RWPE2 (cell line): ENCODE results near the gene ACR.

Experiments used
- ATAC-seq: fragments of 200-7000 bp; cut with Tn5 transposase; 3 replicates; pipeline ENCODE4 v1.9.1; 2021; ENCODE audit warnings: low read depth
- DNase-seq: peaks from one replicate; pipeline ENCODE4 v3.0.0-alpha.2; 2020; ENCODE audit warnings: low spot score
- H3K27ac ChIP-seq: fragments of 450-650 bp; 2 replicates; pipeline ENCODE4 v1.5.1; 2017; ENCODE audit warnings: mild to moderate bottlenecking; ENCODE audit not compliant: poor library complexity, severe bottlenecking
- H3K27me3 ChIP-seq: fragments of 250-450 bp; sonication (Bioruptor Pico); 2 replicates; pipeline ENCODE4 v1.5.1; 2021; ENCODE audit warnings: mild to moderate bottlenecking, moderate library complexity; ENCODE audit not compliant: insufficient read depth, poor library complexity, severe bottlenecking
- H3K36me3 ChIP-seq: fragments of 250-450 bp; sonication (Bioruptor Pico); 2 replicates; pipeline ENCODE4 v1.5.1; 2020; ENCODE audit warnings: low read depth, mild to moderate bottlenecking, moderate library complexity
- H3K4me1 ChIP-seq: fragments of 250-450 bp; sonication (Bioruptor Pico); 2 replicates; pipeline ENCODE4 v1.5.1; 2021; ENCODE audit warnings: mild to moderate bottlenecking, moderate library complexity; ENCODE audit not compliant: insufficient read depth, poor library complexity, severe bottlenecking
- H3K4me3 ChIP-seq: fragments of 250-450 bp; sonication (Bioruptor Pico); 2 replicates; pipeline ENCODE4 v1.5.1; 2021; ENCODE audit warnings: mild to moderate bottlenecking, moderate library complexity; ENCODE audit not compliant: severe bottlenecking
- H3K9me3 ChIP-seq: fragments of 250-450 bp; sonication (Bioruptor Pico); 2 replicates; pipeline ENCODE4 v1.5.1; 2021; ENCODE audit warnings: mild to moderate bottlenecking, moderate library complexity; ENCODE audit not compliant: severe bottlenecking
- TF ChIP-seq, protein P1 (sequence below): fragments of 450-650 bp; IDR thresholded peaks from one replicate; pipeline ENCODE4 v1.5.1; 2017; ENCODE audit warnings: mild to moderate bottlenecking, moderate library complexity; ENCODE audit not compliant: poor library complexity, severe bottlenecking

The ACR gene

DNA sequence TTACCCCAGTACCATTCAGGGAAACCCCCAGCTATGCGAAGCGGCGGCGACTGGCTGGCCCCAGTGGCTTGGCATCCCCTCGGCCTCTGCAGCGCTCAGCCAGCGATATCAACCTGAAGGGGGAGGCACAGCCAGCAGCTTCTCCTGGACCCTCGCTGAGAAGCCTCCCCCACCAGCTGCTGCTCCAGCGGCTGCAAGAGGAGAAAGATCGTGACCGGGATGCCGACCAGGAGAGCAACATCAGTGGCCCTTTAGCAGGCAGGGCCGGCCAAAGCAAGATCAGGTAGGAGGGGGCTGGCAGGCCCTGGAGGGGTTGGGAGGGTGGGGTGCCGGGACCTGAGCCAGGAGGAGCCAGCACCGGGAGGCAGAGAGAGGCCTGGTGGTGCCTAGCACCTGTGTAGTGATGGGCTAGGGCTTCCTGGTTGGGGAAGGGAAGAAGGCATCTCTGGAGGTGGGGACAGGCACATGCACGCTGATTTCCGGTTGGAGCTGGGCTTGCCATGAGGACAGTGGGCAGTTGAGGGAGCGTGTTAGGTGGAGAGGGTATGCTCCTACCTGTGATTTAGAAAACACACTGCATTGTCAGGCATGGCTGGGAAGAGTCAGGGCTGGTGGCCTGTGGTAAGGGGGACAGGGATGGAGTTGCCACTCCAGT is 43.1 kb upstream of the ACR start:
- no peaks in the 10 kb centered on the region for H3K27me3 ChIP-seq
- no peaks in the 10 kb centered on the region for H3K4me1 ChIP-seq
- H3K4me3 ChIP-seq: no peak overlapping the region
- DNase-seq: peak; percentile 51
- H3K27ac ChIP-seq: no peak overlapping the region
- no peak for ATAC-seq
- H3K9me3 ChIP-seq: no peaks in the 10 kb centered on the region
- H3K36me3 ChIP-seq: no peaks in the 10 kb centered on the region
- TF ChIP-seq, protein P1, sequence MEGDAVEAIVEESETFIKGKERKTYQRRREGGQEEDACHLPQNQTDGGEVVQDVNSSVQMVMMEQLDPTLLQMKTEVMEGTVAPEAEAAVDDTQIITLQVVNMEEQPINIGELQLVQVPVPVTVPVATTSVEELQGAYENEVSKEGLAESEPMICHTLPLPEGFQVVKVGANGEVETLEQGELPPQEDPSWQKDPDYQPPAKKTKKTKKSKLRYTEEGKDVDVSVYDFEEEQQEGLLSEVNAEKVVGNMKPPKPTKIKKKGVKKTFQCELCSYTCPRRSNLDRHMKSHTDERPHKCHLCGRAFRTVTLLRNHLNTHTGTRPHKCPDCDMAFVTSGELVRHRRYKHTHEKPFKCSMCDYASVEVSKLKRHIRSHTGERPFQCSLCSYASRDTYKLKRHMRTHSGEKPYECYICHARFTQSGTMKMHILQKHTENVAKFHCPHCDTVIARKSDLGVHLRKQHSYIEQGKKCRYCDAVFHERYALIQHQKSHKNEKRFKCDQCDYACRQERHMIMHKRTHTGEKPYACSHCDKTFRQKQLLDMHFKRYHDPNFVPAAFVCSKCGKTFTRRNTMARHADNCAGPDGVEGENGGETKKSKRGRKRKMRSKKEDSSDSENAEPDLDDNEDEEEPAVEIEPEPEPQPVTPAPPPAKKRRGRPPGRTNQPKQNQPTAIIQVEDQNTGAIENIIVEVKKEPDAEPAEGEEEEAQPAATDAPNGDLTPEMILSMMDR: no peak

DNA sequence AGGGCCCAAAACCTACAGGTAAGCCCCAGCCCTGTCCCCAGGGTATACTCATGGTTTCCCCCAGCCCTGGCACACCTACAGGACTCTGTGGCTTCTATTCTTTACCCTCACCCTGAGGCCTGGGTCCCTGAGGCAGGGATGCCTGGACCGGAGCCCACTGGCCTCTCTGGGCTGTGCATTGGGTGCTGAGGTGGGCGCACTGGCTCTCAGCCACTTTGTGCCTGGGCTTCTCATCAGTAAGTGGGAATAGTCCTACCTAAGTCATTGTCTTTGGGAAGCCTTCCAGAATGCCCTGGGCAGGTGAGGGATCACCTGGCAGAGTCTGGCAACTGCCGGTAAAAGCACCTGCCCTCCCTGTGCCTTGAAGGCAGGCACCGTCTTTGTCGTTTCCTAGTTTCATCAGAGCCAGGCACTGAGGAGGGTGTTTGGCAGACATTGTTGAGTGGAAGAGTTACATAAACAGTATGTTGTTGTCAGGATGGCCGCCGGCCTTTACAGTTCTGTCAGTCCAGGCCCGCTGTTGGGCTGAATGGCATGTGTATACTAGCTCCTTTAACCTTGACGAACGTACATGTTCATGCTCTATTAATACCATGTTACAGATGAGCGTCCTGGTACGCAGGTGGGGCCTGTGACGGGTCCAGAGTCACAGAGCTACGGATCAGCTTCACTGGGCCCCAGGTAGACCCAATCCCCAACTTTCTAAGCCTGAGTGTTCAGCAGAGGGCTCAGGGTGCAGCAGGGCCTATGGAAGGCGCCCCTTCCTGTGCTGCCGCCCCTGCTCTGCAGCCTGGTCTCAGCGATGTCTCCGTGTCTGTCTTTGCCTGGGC is 42.4 kb upstream of the ACR start:
- DNase-seq (peak; percentile 33), ATAC-seq (no peak)
- Histone ChIP-seq H3K36me3 (no peaks in the 10 kb centered on the region), H3K27ac (no peak overlapping the region), H3K27me3 (no peaks in the 10 kb centered on the region), H3K9me3 (no peaks in the 10 kb centered on the region), H3K4me3 (no peak overlapping the region), H3K4me1 (no peaks in the 10 kb centered on the region)
- TF ChIP-seq, protein P1: no peak

DNA sequence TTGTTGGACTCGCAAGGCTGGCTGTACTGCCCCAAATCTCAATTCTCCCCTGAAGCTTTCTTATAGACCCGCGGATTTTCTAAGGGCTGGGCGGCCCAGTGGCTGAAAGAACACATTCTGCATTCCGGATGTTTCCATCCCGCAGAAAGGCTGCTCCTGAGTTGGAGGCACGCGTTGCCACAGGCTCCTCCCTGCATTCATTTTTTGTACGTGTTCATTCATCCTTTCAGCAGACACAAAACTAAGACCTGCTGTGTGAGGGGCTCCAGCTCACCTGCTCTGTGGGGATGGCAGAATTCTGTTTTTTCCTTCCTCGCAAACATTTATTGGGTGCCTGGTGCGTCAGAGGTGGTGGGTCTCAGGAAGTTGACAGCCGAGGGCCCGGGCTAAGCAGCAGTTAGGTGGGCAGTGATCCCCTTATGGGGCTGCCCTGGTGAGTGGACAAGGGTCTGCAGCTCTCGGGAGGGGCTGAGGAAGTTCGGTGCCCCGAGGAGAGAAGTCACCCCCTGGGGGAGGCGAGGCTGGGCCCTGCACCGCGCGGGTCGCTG is 41.7 kb upstream of the ACR start:
- Histone ChIP-seq H3K36me3 (no peaks in the 10 kb centered on the region), H3K27me3 (no peaks in the 10 kb centered on the region), H3K27ac (no peak overlapping the region), H3K9me3 (no peaks in the 10 kb centered on the region), H3K4me3 (no peak overlapping the region), H3K4me1 (no peaks in the 10 kb centered on the region)
- TF ChIP-seq, protein P1: no peak
- ATAC-seq (0 out of 3 replicates have a peak, but pooled peaks have one; percentile 11), DNase-seq (peak; percentile 15)

DNA sequence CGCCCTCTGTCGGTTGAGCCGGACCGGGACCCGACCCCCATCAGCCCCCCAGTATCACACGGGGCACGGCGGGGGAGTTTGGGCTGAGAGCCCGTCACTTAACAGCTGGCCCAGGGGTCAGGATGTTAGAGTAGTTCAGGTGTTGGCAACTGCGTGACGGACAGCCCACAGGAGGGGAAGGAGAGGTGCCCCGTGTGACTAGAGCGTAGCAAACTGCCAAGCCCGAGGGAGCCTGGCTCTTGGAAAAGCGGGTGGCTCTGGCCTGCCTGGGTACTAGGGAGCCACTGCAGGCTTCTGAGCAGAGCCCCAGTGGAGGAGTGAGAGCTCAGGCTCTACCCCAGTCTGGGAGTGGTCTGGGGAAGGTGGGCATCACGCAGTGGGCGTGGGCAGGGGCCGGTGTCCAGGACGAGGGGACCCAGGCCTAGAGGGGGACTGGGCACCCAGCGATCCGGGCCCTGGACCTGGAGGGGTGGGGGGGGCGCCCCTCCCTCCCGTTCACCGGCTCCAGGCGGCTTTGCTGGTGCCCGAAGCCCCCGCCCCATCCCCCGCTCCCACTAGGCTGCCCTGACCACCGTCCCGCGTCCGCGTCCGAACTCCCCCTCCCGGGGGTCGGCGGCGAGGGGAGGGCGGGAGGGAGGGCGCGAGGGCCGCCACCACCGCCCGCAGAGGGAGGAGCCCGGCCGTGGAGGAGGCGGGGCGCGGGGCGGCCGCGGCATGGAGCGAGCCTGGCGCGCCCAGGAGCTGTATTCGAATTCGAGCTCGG is 41.0 kb upstream of the ACR start:
- peak overlapping the region; percentile 26 for H3K4me3 ChIP-seq
- DNase-seq: peak; percentile 46

More for the DNA sequence above, 41.0 kb upstream of the ACR start:
- TF ChIP-seq, protein P1: peak; percentile 63
- Histone ChIP-seq H3K36me3 (no peaks in the 10 kb centered on the region), H3K27ac (no peak overlapping the region), H3K27me3 (no peaks in the 10 kb centered on the region), H3K4me1 (no peaks in the 10 kb centered on the region), H3K9me3 (no peaks in the 10 kb centered on the region)
- ATAC-seq: peak; percentile 67
